Measurements from ENCODE around the gene SLC2A9.
A peak's percentile ranks its signal among the peaks of the same experiment; 100 is the strongest.

Gene SLC2A9

GRCh38 chr4:10018818-10019461 is 2.4 kb downstream of the SLC2A9 start:
- DNase-seq: peak; percentile 83 to 94 (median 87)

GRCh38 chr4:10017037-10017893 is 4.0 kb downstream of the SLC2A9 start:
- no peak for DNase-seq

GRCh38 chr4:10016169-10016568 is 5.1 kb downstream of the SLC2A9 start:
- DNase-seq: no peak

- DNase-seq: no peak
Observed at GRCh38 chr4:10015140-10015753, 6.0 kb downstream of the SLC2A9 start.

GRCh38 chr4:10013722-10014121 is 7.6 kb downstream of the SLC2A9 start:
- no peak for DNase-seq

GRCh38 chr4:10011885-10012284 is 9.4 kb downstream of the SLC2A9 start:
- no peak for DNase-seq

- DNase-seq: no peak
Observed at GRCh38 chr4:10011277-10011676, 10.0 kb downstream of the SLC2A9 start.

- DNase-seq: no peak
Observed at GRCh38 chr4:10009861-10010500, 11.3 kb downstream of the SLC2A9 start.

- no peak for DNase-seq
Observed at GRCh38 chr4:10008609-10009005, 12.7 kb downstream of the SLC2A9 start.

GRCh38 chr4:10007793-10008608 is 13.3 kb downstream of the SLC2A9 start:
- no peak for DNase-seq

GRCh38 chr4:10007436-10007740 is 13.9 kb downstream of the SLC2A9 start:
- DNase-seq: no peak

GRCh38 chr4:10006601-10007435 is 14.5 kb downstream of the SLC2A9 start:
- DNase-seq: no peak

- no peak for DNase-seq
Observed at GRCh38 chr4:10006231-10006600, 15.1 kb downstream of the SLC2A9 start.

GRCh38 chr4:10005632-10006031 is 15.7 kb downstream of the SLC2A9 start:
- no peak for DNase-seq

- no peak for DNase-seq
Observed at GRCh38 chr4:10003666-10004065, 17.6 kb downstream of the SLC2A9 start.

- no peak for DNase-seq
Observed at GRCh38 chr4:10002278-10002677, 19.0 kb downstream of the SLC2A9 start.

- DNase-seq: no peak
Observed at GRCh38 chr4:10001757-10002156, 19.5 kb downstream of the SLC2A9 start.

GRCh38 chr4:9999956-10000561 is 21.2 kb downstream of the SLC2A9 start:
- no peak for DNase-seq

- no peak for DNase-seq
Observed at GRCh38 chr4:9997886-9998285, 23.4 kb downstream of the SLC2A9 start.

- no peak for DNase-seq
Observed at GRCh38 chr4:9996319-9997110, 24.8 kb downstream of the SLC2A9 start.
